Stimulated activated CD4-positive, alpha-beta T cell treated with anti-CD3 and anti-CD28 coated beads, Interleukin-15, amount 100 ng/mL, for 1 hour (primary cell): ENCODE data around the gene TNFRSF8.
"Not testable (repeated sequence)": the region's sequence is repeated elsewhere in the genome, so short reads cannot be mapped to it uniquely, and the experiment has no call there.

Source experiments
- DNase-seq, 2 donors: peaks; one replicate each; pipeline ENCODE4 v3.0.0-alpha.2; 2020; ENCODE audit warnings: low read depth in 1 of 2, low spot score in 1 of 2

Gene TNFRSF8

DNA sequence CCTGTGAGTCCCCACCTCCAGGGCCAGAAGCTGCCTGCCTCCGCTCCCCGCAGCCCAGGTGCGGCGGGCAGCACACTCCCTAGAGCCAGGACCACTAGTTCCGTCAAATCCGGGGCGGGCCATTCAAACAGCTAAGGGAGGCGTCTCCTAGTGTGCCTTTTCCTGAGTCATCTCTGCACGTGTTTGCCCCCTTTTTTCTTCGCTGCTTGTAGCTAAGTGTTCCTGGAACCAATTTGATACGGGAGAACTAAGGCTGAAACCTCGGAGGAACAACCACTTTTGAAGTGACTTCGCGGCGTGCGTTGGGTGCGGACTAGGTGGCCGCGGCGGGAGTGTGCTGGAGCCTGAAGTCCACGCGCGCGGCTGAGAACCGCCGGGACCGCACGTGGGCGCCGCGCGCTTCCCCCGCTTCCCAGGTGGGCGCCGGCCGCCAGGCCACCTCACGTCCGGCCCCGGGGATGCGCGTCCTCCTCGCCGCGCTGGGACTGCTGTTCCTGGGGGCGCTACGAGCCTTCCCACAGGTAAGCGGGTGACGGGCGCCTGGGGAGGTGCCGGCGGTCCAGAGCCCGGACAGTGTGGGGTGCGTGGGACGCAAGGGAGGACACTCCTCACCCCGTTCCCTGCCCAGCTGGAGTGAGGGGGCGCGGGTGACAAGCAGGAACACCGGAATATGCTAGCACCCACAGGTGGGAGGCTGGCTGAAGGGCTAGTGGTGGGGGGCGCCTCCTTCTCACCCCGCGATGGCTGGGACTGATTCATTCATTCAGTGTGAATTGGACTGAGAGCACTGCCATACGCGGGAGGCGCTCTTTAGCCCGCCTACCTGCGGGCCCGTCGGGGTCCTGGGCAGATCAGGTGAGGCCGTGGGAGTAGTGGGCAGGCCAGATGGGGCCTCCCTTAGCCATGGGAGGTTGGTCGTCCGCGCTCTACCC is at the start of gene TNFRSF8:
Gene TNFRSF8, plus strand, starts transcription at position 163 of the 932 bp plus-strand sequence. Its CDS starts 296 bp downstream, at position 459.
- DNase-seq, result peak in 1 of 2 donors; percentile 30

DNA sequence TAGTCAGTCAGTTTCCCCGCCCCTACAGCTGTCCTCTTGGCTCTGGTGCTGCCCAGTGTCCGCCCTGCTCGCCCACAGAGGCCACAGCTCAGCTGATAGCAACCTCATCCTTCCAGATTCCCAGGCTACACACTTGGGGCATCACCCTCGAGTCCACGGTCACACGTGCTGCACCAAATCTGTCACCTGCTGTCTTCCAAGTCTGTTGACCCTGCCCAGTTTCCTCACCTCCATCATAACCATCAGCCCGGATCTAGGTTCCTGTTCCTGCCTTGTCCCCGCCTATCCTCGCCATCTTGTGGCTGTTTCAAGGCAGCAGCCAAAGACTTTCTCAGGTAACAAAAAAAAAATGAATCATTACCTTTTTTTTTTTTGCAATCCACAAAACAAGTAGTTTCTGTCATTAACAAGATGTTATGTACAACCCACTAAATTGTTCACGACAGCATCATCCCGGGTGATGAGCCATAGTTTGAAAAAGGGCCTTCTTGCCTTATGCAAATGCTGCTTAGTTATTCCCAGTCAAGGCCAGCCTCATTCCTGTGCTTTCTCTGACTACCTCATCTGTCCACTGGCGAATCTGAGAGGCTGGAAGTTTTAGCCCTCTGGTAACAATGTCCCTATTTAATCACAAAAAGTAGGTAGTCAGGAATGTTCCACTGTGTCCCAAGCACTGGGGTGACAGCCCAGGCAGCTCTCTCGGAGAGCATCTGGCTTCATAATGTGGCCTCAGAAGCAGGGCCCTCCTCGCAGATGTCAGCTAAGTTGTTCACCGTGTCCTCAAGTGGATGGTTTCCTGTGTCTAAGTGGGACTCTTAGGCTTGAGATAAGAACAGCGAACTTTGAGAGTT is 48.7 kb upstream of the TNFRSF8 start:
- DNase-seq, result no peak

DNA sequence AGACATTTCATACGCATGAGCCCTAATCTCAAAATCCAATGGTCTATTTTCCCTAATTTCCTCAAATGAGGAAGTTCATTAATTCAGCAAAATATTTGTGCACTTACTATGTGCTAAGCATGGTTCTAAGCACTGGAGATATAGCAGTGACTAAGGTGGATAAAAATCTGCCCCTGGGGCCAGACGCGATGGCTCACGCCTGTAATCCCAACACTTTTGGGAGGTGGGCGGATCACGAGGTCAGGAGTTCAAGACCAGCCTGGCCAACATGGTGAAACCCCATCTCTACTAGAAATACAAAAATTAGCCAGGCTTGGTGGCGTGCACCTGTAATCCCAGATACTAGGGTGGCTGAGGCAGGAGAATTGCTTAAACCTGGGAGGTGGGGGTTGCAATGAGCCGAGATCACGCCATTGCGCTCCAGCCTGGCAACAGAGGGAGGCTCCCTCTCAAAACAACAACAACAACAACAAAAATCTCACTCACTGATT is 48.1 kb upstream of the TNFRSF8 start:
- no peak for DNase-seq

DNA sequence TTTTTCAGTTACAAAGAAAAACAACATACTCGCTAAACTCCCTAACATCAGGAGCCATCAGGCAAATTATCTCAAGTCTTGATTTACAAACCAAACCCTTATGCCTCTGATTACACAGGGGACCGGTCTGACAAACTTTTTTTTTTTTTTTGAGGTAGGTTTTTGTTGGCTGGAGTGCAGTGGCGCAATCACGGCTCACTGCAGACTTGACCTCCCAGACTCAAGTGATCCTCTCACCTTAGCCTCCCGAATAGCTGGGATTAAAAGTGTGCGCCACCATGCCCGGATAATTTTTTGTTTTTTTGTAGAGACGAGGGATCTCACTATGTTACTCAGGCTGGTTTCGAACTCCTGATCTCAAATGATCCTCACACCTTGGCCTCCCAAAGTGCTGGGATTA is 47.6 kb upstream of the TNFRSF8 start:
- no peak for DNase-seq

DNA sequence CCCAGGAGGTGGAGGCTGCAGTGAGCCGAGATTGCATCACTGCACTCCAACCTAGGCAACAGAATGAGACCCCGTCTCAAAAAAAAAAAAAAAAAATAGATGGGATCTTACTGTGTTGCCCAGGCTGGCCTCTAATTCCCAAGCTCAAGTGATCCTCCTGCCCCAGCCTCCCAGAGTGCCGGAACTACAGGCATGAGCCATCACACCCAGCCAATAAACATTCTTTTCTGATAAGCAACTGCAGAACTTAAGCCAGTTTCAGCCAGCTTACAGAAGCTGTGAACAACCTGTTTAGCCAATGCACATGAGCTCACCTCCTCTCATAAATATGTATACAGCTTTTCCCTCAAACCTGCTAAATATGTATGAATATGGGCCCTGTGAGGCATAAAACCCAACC is 46.9 kb upstream of the TNFRSF8 start:
- no peak for DNase-seq

DNA sequence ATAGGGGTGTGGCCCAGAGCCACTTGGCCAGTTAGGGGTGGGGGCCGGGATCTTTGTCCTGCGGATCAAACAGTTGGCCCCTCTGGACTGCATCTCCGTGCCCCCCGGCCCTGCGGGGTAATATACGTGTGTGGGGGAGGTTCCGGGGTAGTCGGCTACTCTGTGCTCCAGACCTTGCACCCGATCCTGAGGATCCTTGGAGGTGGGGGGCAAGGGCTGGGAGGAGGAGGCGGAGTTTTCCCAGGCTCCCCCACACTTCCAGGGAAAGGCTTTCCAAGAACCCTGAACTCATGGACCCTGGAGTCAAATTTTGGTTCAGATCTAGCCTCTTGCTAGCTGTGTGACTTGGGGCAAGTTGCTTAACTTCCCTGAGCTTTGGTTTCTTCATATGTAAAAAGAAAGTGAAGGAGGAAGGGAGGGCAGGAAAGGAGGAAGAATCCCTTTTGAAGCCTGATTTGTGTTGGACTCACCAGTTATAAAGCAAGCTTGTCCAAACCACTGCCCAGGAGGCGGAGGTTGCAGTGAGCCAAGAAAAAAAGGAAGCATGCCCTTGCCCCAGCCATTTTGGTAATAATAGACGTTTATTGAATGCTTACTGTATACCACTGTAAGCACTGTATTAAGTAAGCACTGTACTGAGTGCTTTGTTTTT is 43.1 kb upstream of the TNFRSF8 start:
- DNase-seq, result no peak

DNA sequence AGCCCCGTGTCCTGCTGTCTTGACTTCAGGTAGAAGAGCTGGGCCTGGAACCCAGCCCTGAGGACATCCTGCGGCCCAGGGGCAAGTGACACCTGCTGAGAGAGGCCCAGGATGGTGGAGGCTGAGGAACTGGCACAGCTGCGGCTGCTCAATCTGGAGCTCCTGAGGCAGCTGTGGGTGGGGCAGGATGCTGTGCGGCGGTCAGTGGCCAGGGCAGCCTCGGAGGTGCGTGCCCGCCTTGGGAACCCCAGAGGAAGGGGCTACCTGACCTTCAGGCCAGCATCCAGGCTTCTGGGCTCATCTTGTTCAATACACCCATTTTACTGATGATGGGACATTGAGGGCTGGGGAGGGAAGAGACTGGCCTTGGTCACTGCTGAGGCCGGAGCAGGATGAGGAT is 41.5 kb upstream of the TNFRSF8 start:
- DNase-seq, result no peak

DNA sequence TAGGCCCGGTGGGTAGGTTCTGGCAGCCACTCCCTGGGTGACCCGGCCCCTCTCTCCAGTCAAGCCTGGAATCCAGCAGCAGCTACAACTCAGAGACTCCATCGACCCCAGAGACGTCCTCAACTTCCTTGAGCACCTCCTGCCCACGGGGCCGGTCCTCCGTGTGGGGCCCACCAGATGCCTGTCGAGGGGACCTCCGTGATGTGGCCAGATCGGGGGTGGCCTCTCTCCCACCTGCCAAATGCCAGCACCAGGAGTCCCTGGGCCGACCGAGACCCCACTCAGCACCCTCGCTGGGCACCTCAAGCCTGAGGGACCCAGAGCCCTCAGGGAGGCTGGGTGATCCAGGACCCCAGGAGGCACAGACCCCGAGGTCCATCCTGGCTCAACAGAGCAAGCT is 41.1 kb upstream of the TNFRSF8 start:
- no peak for DNase-seq

DNA sequence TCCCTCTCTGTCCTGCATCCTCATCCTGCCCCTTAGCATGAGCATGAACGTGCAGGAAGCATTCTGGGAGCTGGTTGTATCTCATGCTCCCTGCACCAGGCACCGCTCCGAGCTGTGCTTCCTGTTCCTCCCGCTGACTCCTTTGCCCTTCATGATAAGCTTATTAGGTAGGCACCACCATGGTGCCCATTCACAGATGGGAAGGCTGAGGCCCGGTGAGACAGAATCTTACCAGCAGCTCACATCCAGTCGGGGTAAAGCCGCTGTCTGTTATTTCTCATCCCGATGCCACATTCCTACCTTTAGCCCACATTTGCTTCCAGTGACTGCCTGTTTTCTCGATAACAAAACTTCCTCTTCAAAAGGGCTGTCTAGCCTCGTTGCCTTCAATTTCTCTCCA is 36.5 kb upstream of the TNFRSF8 start:
- DNase-seq, result no peak

DNA sequence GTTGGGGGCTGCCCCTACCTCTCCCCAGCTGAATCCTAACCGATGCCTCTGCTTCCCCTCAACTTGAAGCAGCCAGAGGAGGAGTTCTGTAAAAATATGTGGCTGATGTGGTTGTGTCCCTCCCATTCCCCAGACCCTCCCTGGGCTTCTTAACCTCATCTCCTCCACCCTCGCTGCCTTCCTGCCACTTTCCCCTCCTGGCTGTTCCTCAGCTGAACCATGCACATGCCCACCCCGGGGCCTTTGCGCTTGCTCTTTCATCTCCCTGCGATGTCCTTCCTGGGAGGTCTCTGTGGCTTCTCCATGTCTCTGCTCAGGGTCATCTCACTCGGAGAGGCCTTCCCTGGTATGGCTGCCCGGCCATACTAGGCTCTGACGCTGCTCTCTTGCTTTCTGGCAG is 34.9 kb upstream of the TNFRSF8 start:
- DNase-seq, result no peak

DNA sequence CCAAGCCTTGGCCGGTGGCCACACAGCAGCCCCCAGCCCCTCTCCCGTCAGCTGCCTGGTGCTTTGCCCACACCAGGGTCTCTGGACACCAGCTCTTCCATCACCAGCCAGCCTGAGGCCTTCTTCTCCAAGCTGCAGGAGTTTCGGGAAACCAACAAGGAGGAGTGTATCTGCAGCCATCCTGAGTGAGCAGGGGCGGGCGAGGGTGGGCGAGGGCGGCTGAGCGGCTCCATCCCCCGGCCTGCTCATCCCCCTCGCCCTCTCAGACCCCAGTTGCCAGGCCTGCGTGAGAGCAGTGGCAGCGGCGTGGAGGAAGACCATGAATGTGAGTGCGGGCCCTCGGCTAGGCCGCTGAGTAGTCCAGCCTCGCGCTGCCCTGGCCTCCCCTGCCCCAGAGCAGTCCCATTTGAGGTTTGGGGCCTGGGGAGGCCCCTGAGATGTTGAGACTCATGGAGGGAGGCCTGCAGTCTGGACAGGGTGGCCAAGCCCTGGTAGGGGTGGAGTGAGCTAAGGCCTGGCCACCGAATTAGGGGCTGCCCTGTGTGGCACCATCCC is 34.1 kb upstream of the TNFRSF8 start:
- DNase-seq, result no peak

DNA sequence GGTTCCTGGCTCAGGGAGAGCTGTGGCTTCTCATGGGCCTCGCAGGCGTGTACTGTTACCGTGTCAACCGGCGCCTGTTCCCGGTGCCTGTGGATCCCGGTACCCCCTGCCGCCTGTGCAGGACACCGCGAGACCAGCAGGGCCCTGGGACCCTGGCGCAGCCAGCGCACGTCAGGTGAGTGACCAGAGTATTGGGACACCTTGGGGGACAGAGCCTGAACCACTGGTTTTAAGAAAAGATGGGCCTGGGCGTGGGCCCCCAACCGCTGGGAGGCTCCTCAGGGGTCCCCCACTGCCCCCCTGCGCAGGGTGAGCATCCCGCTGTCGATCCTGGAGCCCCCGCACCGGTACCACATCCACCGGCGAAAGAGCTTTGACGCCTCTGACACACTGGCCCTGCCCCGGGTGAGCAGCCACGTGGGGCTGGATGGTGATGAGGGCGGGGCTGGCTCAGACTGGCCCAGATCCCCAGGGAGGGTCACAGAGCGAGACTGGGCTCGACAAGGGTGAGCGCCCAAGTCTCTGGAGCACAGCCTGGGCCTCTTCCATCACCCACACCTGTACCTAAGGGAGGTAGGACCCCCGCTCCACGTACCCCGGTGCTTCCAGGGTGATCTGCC is 33.3 kb upstream of the TNFRSF8 start:
- no peak for DNase-seq

DNA sequence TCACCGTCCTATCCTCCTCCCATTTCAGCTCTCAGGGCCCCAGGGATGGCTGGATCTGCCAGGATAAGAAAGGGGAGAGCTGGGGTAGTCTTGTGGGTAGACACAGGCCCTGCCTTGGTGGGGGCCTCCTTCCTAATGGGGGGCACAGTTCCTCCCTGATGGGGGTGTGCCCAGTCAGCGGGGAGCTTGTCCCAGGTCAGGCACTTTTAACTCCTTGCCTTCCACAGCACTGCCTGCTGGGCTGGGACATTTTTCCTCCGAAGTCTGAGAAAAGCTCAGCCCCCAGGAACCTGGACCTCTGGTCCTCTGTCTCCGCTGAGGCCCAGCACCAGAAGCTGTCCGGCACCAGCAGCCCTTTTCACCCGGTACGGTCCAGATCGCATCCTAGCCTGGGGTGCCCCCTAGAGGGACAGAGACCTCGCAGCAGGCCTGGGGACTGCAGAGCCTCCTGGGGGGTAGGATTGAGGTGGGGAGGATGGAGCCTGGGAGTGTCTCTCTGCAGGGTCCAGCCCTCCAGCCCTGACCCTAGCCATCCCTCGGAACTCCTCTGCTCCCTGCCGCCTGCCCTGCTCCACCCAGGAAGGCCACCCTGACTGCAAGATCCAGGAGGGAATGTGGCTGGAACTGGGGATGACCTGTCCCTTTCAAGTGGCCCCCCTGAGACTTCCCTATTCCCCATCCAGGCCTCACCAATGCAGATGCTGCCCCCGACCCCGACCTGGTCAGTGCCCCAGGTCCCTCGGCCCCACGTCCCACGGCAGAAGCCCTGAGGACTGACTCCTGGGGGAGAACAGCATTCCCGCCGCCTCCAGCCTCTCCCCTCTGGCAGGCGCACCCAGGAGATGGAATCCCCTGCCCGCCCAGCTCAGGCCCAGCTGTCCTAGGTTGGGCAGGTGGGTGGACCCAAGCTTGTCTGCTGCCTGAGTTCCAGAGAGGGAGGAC is 31.8 kb upstream of the TNFRSF8 start:
- no peak for DNase-seq

DNA sequence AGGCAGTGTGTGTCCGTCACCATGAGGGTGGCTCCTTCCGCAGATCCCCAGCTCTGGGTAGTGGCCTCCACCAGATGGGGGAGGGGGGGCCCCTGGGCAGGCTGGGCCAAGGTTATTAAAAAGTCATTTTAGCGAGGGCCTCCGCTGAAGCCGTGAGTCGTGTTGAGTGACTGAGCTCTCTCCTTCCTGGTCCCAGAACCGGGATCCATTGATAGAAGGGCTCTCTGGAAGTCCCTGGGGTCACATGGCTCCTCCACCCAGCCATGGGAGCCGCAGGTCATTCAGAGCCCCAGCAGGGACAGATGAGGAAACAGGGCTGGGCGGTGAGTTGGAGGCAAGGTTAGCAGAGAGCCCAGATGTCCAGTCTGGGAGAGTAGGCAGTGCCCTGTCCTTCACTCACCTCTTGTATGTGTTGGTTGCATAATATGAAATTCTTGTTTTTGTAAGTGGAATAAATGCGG is 30.9 kb upstream of the TNFRSF8 start:
- no peak for DNase-seq

DNA sequence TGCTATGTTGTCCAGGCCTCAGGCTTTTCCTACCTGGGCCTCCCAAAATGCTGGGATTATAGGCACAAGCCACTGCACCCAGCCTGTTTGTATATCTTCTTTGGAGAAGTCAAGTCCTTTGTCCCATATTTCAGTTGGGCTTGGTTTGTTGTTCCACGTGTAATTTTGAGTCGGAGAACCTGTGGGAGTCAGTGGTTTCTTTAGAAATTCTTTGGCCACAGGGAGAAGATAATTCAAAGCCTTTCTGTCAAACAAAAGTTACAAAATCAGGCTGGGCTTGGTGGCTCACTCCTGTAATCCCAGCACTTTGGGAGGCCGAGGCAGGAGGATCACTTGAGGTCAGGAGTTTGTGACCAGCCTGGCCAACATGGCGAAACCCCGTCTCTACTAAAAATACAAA is 29.7 kb upstream of the TNFRSF8 start:
- DNase-seq, result not testable (repeated sequence)

DNA sequence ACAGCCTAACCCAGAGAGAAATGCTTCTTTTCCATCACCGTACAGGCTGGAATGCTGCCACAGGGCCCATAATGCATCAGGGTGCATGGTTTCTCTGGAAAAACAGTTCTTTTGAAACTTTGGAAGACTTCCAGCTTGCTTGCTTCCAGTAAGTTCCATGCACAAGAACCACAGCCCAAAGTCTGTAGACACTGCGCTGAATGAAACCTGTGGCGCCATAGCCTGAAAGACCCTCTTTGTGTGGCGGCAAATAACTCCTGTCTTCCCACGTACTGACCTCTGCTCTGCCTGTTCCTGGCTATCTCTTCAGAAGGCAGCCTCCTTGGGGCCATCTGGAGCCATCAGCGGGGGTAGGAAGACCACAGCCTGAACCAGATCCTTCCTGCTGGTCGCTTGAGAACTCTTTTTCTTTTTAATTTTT is 28.7 kb upstream of the TNFRSF8 start:
- no peak for DNase-seq

DNA sequence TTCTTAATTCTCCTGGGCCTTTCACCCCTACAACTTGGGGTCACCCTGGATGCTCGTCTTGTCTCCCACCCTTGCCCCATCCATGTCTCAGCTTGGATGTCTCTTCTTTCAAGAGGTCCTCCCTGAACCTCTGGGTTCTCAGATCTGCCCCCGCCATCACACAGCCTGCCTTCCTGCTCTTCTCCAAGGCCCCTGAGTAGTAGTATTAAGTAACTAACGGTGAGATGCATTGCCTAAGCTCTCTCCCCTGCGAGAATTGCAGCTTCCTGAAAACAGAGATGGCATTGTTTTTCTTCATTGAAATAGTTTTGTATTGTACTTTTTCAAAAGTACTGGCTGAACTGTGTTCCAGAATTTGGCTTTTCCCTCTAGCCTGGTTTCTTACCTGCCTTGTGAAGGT is 27.8 kb upstream of the TNFRSF8 start:
- no peak for DNase-seq

DNA sequence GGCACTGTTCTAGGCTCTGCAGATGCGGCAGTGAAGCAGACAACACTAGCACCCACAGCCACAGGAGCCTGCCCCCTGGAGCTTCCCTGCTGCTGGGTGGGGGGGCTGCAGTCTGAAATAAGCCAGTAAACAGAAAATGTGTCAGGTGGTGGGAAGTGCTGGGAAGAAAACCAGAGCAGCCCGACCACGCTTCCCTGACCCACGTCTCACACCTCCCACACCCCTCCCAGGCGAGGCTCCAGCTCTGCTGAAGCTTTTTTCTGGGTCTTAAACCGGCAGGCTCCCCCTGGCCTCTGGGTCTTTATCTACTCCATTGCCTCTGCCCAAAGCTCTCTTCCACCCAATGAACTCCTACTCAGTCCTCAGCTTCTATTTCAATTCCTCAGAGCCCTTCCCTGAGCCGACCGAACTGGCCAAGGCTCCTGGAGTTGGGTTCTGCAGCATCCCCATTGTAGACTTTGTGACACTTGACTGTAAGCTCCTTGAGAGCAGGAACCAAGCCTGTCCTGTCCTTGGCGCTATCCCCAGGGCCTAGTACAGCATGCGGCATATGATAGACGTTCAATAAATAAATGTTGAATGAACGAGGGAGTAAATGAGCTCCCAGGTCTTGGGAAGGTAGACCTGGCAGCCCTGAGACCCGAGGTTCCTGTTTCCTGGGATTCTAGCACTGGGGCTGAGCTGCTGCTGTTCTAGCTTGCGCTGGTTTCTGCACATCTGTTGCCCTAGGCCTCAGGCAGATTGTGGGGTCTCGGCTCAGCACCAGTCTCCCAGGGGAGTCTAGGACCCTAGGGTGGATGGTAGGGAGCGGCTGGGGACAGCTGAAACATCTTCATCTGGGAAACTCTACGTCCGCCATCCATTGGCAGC is 25.4 kb upstream of the TNFRSF8 start:
- no peak for DNase-seq
